ENCODE measurements around the gene MTF1.

- TF ChIP-seq CTCF (conservative IDR thresholded peaks at IDR 0.05) (no peak), ZFX (IDR thresholded peaks at IDR 0.05) (no peak)
Observed at GRCh38 chr1:37846647-37847339, 12.6 kb downstream of the MTF1 start.

All from C4-2B (cell line).